SK-N-SH (cell line): ENCODE data around the gene IL20. TPM values are rescaled to one million over a fixed set of nuclear protein-coding genes. Genes with fewer than 3 reads are reported as not detected.
A peak's percentile ranks its signal among the peaks of the same experiment; 100 is the strongest.

ENCODE experiments used
- CTCF ChIA-PET: fragments of 300-600, 350-600 bp; formaldehyde crosslinking; extraction: SDS; loops from one replicate; lab custom pipeline; 2021; lab: Yijun Ruan, JAX
- POLR2A ChIA-PET: fragments of 350-600 bp; sonication (Branson Sonifier 250); formaldehyde crosslinking; extraction: SDS; loops from one replicate; lab custom pipeline; 2020; ENCODE audit warnings: antibody characterized with exemption, inconsistent platforms; lab: Yijun Ruan, JAX
- DNase-seq: peaks from one replicate; pipeline ENCODE4 v3.0.0; 2012
- H2AFZ ChIP-seq: fragments of 200-600 bp; sonication (generic); 2 replicates; pipeline ENCODE4 v1.8.1; 2016; ENCODE audit warnings: antibody characterized with exemption, mild to moderate bottlenecking, low read depth
- H3F3A ChIP-seq: fragments of 200-600 bp; sonication (generic); replicated peaks from 2 replicates; pipeline ENCODE3; 2016; ENCODE audit warnings: antibody characterized with exemption, mild to moderate bottlenecking; ENCODE audit not compliant: insufficient read depth
- H3K27ac ChIP-seq, 2 experiments: fragments of 200-500 bp in 1 of 2; fragments of 200-600 bp in 1 of 2; sonication (Bioruptor generic) in 1 of 2; sonication (generic), shearing (Covaris generic) in 1 of 2; 2 replicates each; pipeline versions ENCODE4 v1.5.1 to v1.6.1; 2014 to 2016; ENCODE audit warnings: low read depth in 2 of 2, inconsistent platforms in 1 of 2, low read length in 1 of 2, mild to moderate bottlenecking in 1 of 2, mixed read lengths in 1 of 2
- H3K27me3 ChIP-seq: fragments of 200-600 bp; sonication (generic), shearing (Covaris generic); 2 replicates; pipeline ENCODE4 v1.6.1; 2016; ENCODE audit warnings: mixed run types; ENCODE audit not compliant: insufficient read depth
- H3K36me3 ChIP-seq, 2 experiments: fragments of 200-500 bp in 1 of 2; fragments of 200-600 bp in 1 of 2; sonication (Bioruptor generic) in 1 of 2; sonication (generic) in 1 of 2; replicated peaks in 1 of 2; 2 replicates each; pipeline versions ENCODE3 to v1.5.1; 2014 to 2016; ENCODE audit warnings: low read length in 1 of 2, mild to moderate bottlenecking in 1 of 2; ENCODE audit not compliant: insufficient read depth in 2 of 2, control insufficient read depth in 1 of 2
- H3K4me1 ChIP-seq, 2 experiments: fragments of 200-500 bp in 1 of 2; fragments of 200-600 bp in 1 of 2; sonication (Bioruptor generic) in 1 of 2; sonication (generic), shearing (Covaris generic) in 1 of 2; 2 replicates each; pipeline versions ENCODE4 v1.5.1 to v1.6.1; 2014 to 2016; ENCODE audit warnings: low read depth in 1 of 2, low read length in 1 of 2, mixed run types in 1 of 2; ENCODE audit not compliant: insufficient read depth in 2 of 2, control insufficient read depth in 1 of 2
- H3K4me2 ChIP-seq: fragments of 200-600 bp; sonication (generic), shearing (Covaris generic); 2 replicates; pipeline ENCODE4 v1.6.1; 2017; ENCODE audit warnings: mixed run types
- H3K4me3 ChIP-seq, 2 experiments: fragments of 200-500 bp in 1 of 2; fragments of 200-600 bp in 1 of 2; sonication (Bioruptor generic) in 1 of 2; sonication (generic), shearing (Covaris generic) in 1 of 2; 2 replicates each; pipeline versions ENCODE4 v1.5.1 to v1.8.1; 2014 to 2016; ENCODE audit warnings: low read depth in 2 of 2, inconsistent platforms in 1 of 2, low read length in 1 of 2, mild to moderate bottlenecking in 1 of 2, mixed read lengths in 1 of 2, moderate library complexity in 1 of 2
- H3K79me2 ChIP-seq: fragments of 200-600 bp; sonication (generic); 2 replicates; pipeline ENCODE4 v1.8.1; 2017; ENCODE audit warnings: mild to moderate bottlenecking; ENCODE audit not compliant: insufficient read depth
- H3K9ac ChIP-seq: fragments of 200-600 bp; sonication (generic); 2 replicates; pipeline ENCODE4 v1.6.1; 2017; ENCODE audit warnings: mixed run types
- H3K9me2 ChIP-seq: fragments of 200-600 bp; sonication (generic); 2 replicates; pipeline ENCODE4 v1.6.1; 2017; ENCODE audit warnings: mixed run types
- H3K9me3 ChIP-seq: fragments of 200-600 bp; sonication (generic); 2 replicates; pipeline ENCODE4 v1.6.1; 2017; ENCODE audit warnings: mixed run types, mild to moderate bottlenecking, moderate library complexity
- H4K20me1 ChIP-seq: fragments of 200-600 bp; sonication (generic); 2 replicates; pipeline ENCODE4 v1.6.1; 2017; ENCODE audit warnings: mild to moderate bottlenecking, mixed run types; ENCODE audit not compliant: insufficient read depth
- EP300 ChIP-seq, 2 experiments: IDR thresholded peaks; 2 replicates each; pipeline versions ENCODE4 v1.4.0 to v1.6.1; 2012; ENCODE audit warnings: borderline replicate concordance in 1 of 2, low read depth in 1 of 2, low read length in 1 of 2
- FOSL2 ChIP-seq: IDR thresholded peaks from 2 replicates; pipeline ENCODE4 v1.4.0; 2012; ENCODE audit warnings: low read depth, mild to moderate bottlenecking, moderate library complexity, borderline replicate concordance
- FOXM1 ChIP-seq: IDR thresholded peaks from 2 replicates; pipeline ENCODE4 v1.4.0; 2012; ENCODE audit warnings: low read depth, mild to moderate bottlenecking
- GATA2 ChIP-seq: sonication (generic); formaldehyde crosslinking; IDR thresholded peaks from 2 replicates; pipeline ENCODE4 v1.5.0; 2020; ENCODE audit warnings: mild to moderate bottlenecking, missing genetic modification reagents
- MAX ChIP-seq: IDR thresholded peaks from 2 replicates; pipeline ENCODE4 v1.4.0; 2012; ENCODE audit warnings: low read depth
- MXI1 ChIP-seq: IDR thresholded peaks from 2 replicates; pipeline ENCODE4 v1.6.1; 2012; ENCODE audit warnings: mild to moderate bottlenecking, low read depth, low read length, improper control_type of control experiment
- NRF1 ChIP-seq: IDR thresholded peaks from 2 replicates; pipeline ENCODE4 v1.6.1; 2012; ENCODE audit warnings: low read depth, mild to moderate bottlenecking, low read length
- POLR2AphosphoS5 ChIP-seq: IDR thresholded peaks from 2 replicates; pipeline ENCODE4 v1.6.1; 2012; ENCODE audit warnings: low read depth, low read length
- RAD21 ChIP-seq: IDR thresholded peaks from 2 replicates; pipeline ENCODE4 v1.6.1; 2012; ENCODE audit warnings: mild to moderate bottlenecking, low read length
- RXRA ChIP-seq: IDR thresholded peaks from 2 replicates; pipeline ENCODE4 v1.4.0; 2012; ENCODE audit warnings: low read depth, mild to moderate bottlenecking, borderline replicate concordance
- SMC3 ChIP-seq: IDR thresholded peaks from 2 replicates; pipeline ENCODE4 v1.6.1; 2012; ENCODE audit warnings: low read depth, low read length, improper control_type of control experiment
- TCF12 ChIP-seq: IDR thresholded peaks from 2 replicates; pipeline ENCODE4 v1.4.0; 2012
- WGBS: methylation state at CpG from one replicate; pipeline ENCODE4 v1.1.6; 2017; ENCODE audit warnings: low lambda C conversion rate; 5-methylcytosine and 5-hydroxymethylcytosine counted together
- polyA plus RNA-seq, 3 experiments: library from polyadenylated mRNA; depleted of rRNA; stranded (reverse); fragments of >200 nt; gene quantifications; 2 replicates each; pipeline ENCODE4 v1.2.3, GENCODE V29; 2012
- TF ChIP-seq, protein P1 (sequence below): IDR thresholded peaks from 2 replicates; pipeline ENCODE4 v1.4.0; 2012; ENCODE audit warnings: low read depth, borderline replicate concordance

IL20 gene
- polyA plus RNA-seq, 1 of the 3 experiments (the other 2 are of a cell fraction): not detected

DNA sequence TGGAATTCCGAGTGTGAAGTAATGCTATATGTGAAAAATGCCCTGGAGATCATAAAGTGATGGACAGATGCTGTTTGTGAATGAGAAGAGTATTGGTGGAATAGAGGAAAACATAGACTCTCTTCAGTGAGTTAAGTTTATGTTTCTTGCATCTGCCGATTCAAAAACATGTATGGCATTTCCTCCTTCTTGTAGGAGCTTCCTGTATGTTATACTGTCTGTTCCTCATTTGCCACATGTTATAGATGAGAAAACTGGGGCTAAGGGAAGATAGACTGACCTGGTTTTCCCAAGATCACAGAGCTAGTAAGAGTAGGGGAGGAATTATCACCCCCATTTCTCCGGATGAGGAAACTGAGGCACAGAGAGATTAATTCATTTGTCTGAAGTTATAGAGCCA is 41.1 kb upstream of the IL20 start:
- ChIA-PET CTCF (interaction anchor here (1.2 kb wide), 1 partner anchor 8 kb away, joined by 3 read pairs; no protein-coding TSS in a partner anchor), POLR2A (no interaction called here)
- Histone ChIP-seq H3K4me1 (peaks cover 0 to 6% of the 10 kb centered on the region in 2 experiments; a peak in 1 of 4 replicates), H2AFZ (no peak overlapping the region; the same call in 1 of the 2 replicates), H3K36me3 (no peaks in the 10 kb centered on the region), H3K4me2 (no peak overlapping the region; the same call in 1 of the 2 replicates), H3K27me3 (no peaks in the 10 kb centered on the region; the same call in 1 of the 2 replicates), H3K27ac (no peak overlapping the region; a peak in 1 of 4 replicates), H4K20me1 (no peaks in the 10 kb centered on the region), H3K9me2 (no peaks in the 10 kb centered on the region), H3F3A (no peaks in the 10 kb centered on the region), H3K9me3 (no peaks in the 10 kb centered on the region), H3K79me2 (no peaks in the 10 kb centered on the region), H3K4me3 (no peak overlapping the region), H3K9ac (no peak overlapping the region)
- 48% methylated on average over 3 of the region's 3 CpGs for WGBS
- TF ChIP-seq EP300 (IDR thresholded peaks at IDR 0.05; ENCODE audit: borderline replicate concordance in 1 of 2, low read depth in 1 of 2, low read length in 1 of 2) (no peak), MXI1 (no peak), NRF1 (no peak), RXRA (no peak), SMC3 (no peak)
- no peak for DNase-seq

DNA sequence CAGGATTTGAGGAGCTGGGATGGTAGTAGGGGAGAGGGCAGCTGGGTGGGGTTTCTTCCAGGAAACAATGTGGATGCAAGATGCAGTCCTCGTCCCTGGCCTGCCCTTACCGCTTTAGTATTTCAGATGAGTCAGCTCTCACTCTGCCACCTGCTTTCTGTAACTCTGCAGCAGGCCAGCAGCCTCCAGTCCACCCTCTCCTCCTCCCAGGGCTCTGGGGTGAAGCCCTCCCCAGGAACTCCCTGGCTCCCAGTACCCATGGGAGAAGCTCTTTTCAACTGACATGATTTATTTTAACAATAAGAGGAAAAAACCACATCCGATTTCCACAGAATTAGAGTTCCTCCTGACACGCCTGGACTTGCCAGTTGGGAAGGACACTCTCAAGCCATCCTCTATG is 39.0 kb upstream of the IL20 start:
- Histone ChIP-seq H3K27ac (0 out of 4 replicates have a peak overlapping the region, but pooled peaks of 1 of the 2 experiments have one; percentile 26), H3K79me2 (no peaks in the 10 kb centered on the region), H2AFZ (no peak overlapping the region), H3K4me3 (no peak overlapping the region), H3K9ac (no peak overlapping the region), H3K9me2 (no peaks in the 10 kb centered on the region), H4K20me1 (no peaks in the 10 kb centered on the region), H3K27me3 (no peaks in the 10 kb centered on the region; the same call in 1 of the 2 replicates), H3K36me3 (no peaks in the 10 kb centered on the region), H3K9me3 (no peaks in the 10 kb centered on the region), H3K4me2 (no peak overlapping the region), H3K4me1 (peaks cover 0 to 6% of the 10 kb centered on the region in 2 experiments; a peak in 1 of 4 replicates), H3F3A (no peaks in the 10 kb centered on the region)
- 35% methylated on average over 4 of the region's 4 CpGs for WGBS
- no peak for DNase-seq
- ChIA-PET CTCF (interaction anchor here (1.2 to 1.8 kb wide), 2 partner anchors 65 to 92 kb away, joined by 3 to 5 read pairs; no protein-coding TSS in a partner anchor), POLR2A (interaction anchor here (0.7 kb wide), 1 partner anchor 8 kb away, joined by 4 read pairs; no protein-coding TSS in a partner anchor)
- TF ChIP-seq, protein P1, sequence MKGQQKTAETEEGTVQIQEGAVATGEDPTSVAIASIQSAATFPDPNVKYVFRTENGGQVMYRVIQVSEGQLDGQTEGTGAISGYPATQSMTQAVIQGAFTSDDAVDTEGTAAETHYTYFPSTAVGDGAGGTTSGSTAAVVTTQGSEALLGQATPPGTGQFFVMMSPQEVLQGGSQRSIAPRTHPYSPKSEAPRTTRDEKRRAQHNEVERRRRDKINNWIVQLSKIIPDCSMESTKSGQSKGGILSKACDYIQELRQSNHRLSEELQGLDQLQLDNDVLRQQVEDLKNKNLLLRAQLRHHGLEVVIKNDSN: no peak
- TF ChIP-seq TCF12: peak; percentile 51; the same call in 1 of the 2 replicates
- TF ChIP-seq MAX: no peak
- TF ChIP-seq GATA2: no peak
- TF ChIP-seq SMC3: no peak
- TF ChIP-seq RAD21: no peak
- TF ChIP-seq POLR2AphosphoS5: no peak
- TF ChIP-seq FOXM1: no peak
- TF ChIP-seq FOSL2: no peak
